K562 (cell line): ENCODE measurements around the gene LHFPL5. TPM values are rescaled to one million over a fixed set of nuclear protein-coding genes. Genes with fewer than 3 reads are reported as not detected.

ENCODE experiments used
- ATAC-seq: fragments of 200-7000 bp; cut with Tn5 transposase; 3 replicates; pipeline ENCODE4 v1.9.1; 2020; ENCODE audit warnings: moderate library complexity
- BruUV-seq: library from RNA; stranded (reverse); fragments of 400-500 nt; replicated peaks from 2 replicates; lab custom pipeline; 2021; lab: Mats Ljungman, UMichigan
- CTCF ChIA-PET: fragments of 300-600 bp; formaldehyde crosslinking; extraction: SDS; loops from one replicate; lab custom pipeline; 2021; ENCODE audit warnings: low intra/inter-chr PET ratio; lab: Yijun Ruan, JAX
- POLR2A ChIA-PET: fragments of 300-600, 350-650 bp; sonication (Branson Sonifier 250); formaldehyde crosslinking; extraction: SDS; loops from one replicate; lab custom pipeline; 2021; ENCODE audit warnings: antibody characterized with exemption, inconsistent platforms; lab: Yijun Ruan, JAX
- DNase-seq, 4 experiments: peaks; one replicate each; pipeline versions ENCODE4 v3.0.0 to v3.0.0-alpha.2; 2011 to 2018; ENCODE audit warnings: low spot score in 3 of 4, mixed read lengths in 3 of 4; ENCODE audit errors: extremely low read depth in 1 of 4
- FAIRE-seq: peaks from 2 replicates; lab custom pipeline; 2011; peaks lifted over from hg19 to GRCh38; lab: Jason Lieb, UNC
- H2AFZ ChIP-seq: 2 replicates; pipeline ENCODE4 v1.6.0; 2011; ENCODE audit warnings: low read depth, low read length, control low read depth, inconsistent platforms
- H3K27ac ChIP-seq: fragments of 200-600 bp; 3 replicates; pipeline ENCODE4 v1.8.0; 2011; ENCODE audit warnings: low read depth, mild to moderate bottlenecking, control low read depth, inconsistent platforms, low read length, moderate library complexity, mixed read lengths; ENCODE audit errors: extremely low read depth
- H3K27me3 ChIP-seq, 2 experiments: fragments of 300-600 bp in 1 of 2; 2 replicates in 1 of 2; 3 replicates in 1 of 2; pipeline versions ENCODE4 v1.6.0 to v1.8.0; 2011; ENCODE audit warnings: inconsistent platforms in 2 of 2, low read length in 2 of 2, mild to moderate bottlenecking in 1 of 2, mixed read lengths in 1 of 2, moderate library complexity in 1 of 2; ENCODE audit not compliant: control insufficient read depth in 2 of 2, insufficient read depth in 2 of 2
- H3K36me3 ChIP-seq: fragments of 300-600 bp; 3 replicates; pipeline ENCODE4 v1.8.0; 2011; ENCODE audit warnings: mild to moderate bottlenecking, low read length, inconsistent platforms; ENCODE audit not compliant: control insufficient read depth, insufficient read depth
- H3K4me1 ChIP-seq, 2 experiments: fragments of 200-600 bp in 1 of 2; replicated peaks in 1 of 2; 2 replicates in 1 of 2; 3 replicates in 1 of 2; pipeline versions ENCODE4 v1.5.1 to v1.8.0; 2011; ENCODE audit warnings: inconsistent platforms in 2 of 2, low read length in 2 of 2, mild to moderate bottlenecking in 1 of 2, mixed read lengths in 1 of 2, moderate library complexity in 1 of 2; ENCODE audit not compliant: control insufficient read depth in 2 of 2, insufficient read depth in 2 of 2
- H3K4me2 ChIP-seq: 2 replicates; pipeline ENCODE4 v1.6.1; 2011; ENCODE audit warnings: low read length, control low read depth, inconsistent platforms, mixed read lengths; ENCODE audit not compliant: insufficient read depth
- H3K4me3 ChIP-seq: fragments of 200-600 bp; sonication (generic), shearing (Covaris generic); 2 replicates; pipeline ENCODE4 v1.5.1; 2016; ENCODE audit warnings: control low read depth, inconsistent platforms
- H3K79me2 ChIP-seq: fragments of 200-600 bp; 3 replicates; pipeline ENCODE4 v1.8.0; 2011; ENCODE audit warnings: low read length, inconsistent platforms; ENCODE audit not compliant: control insufficient read depth, insufficient read depth
- H3K9ac ChIP-seq, 2 experiments: 2 replicates each; pipeline versions ENCODE4 v1.6.0 to v1.6.1; 2011; ENCODE audit warnings: low read depth in 2 of 2, low read length in 2 of 2, control low read depth in 1 of 2, inconsistent platforms in 1 of 2, mild to moderate bottlenecking in 1 of 2, mixed read lengths in 1 of 2; ENCODE audit not compliant: insufficient read depth in 1 of 2
- H3K9me1 ChIP-seq: one replicate; pipeline ENCODE4 v1.6.0; 2011; ENCODE audit warnings: inconsistent platforms, mild to moderate bottlenecking, low read length, moderate library complexity; ENCODE audit not compliant: control insufficient read depth, insufficient read depth
- H3K9me3 ChIP-seq: replicated peaks from 2 replicates; pipeline ENCODE4 v1.5.1; 2011; ENCODE audit warnings: low read depth, low read length, inconsistent platforms; ENCODE audit not compliant: control insufficient read depth, insufficient read depth
- H4K20me1 ChIP-seq: replicated peaks from 2 replicates; pipeline ENCODE4 v1.6.1; 2011; ENCODE audit warnings: low read length, inconsistent platforms, mixed read lengths; ENCODE audit not compliant: control insufficient read depth, insufficient read depth
- BCOR ChIP-seq: fragments of 450-650 bp; IDR thresholded peaks from 2 replicates; pipeline ENCODE4 v1.6.1; 2016
- CBX3 ChIP-seq, 2 experiments: IDR thresholded peaks; 1 replicate in 1 of 2; 2 replicates in 1 of 2; pipeline ENCODE4 v1.6.1; 2012; ENCODE audit warnings: inconsistent platforms in 2 of 2, low read length in 2 of 2, borderline replicate concordance in 1 of 2, control low read depth in 1 of 2
- DPF2 ChIP-seq: fragments of 450-650 bp; IDR thresholded peaks from 2 replicates; pipeline ENCODE4 v1.6.1; 2016
- KLF6 ChIP-seq: fragments of 250-450 bp; sonication (Bioruptor Pico); IDR thresholded peaks from 2 replicates; pipeline ENCODE4 v1.4.0; 2020; ENCODE audit warnings: mild to moderate bottlenecking, moderate library complexity, borderline replicate concordance
- MECOM ChIP-seq: fragments of 250-450 bp; sonication (Bioruptor Pico); IDR thresholded peaks from 2 replicates; pipeline ENCODE4 v1.8.0; 2022; ENCODE audit warnings: inconsistent platforms
- MIER1 ChIP-seq: fragments of 450-650 bp; IDR thresholded peaks from 2 replicates; pipeline ENCODE4 v1.6.1; 2016; ENCODE audit warnings: antibody characterized with exemption, mild to moderate bottlenecking, low read depth
- NFATC3 ChIP-seq: fragments of 450-650 bp; IDR thresholded peaks from 2 replicates; pipeline ENCODE4 v1.6.1; 2017; ENCODE audit warnings: mild to moderate bottlenecking
- PBX2 ChIP-seq, 2 experiments: IDR thresholded peaks in 1 of 2; conservative IDR thresholded peaks in 1 of 2; 2 replicates each; pipeline ENCODE4 v1.6.1; 2016; ENCODE audit warnings: low read depth in 2 of 2, mild to moderate bottlenecking in 1 of 2, missing compliant biosample characterization in 1 of 2, missing genetic modification characterization in 1 of 2, moderate library complexity in 1 of 2
- POLR2H ChIP-seq: IDR thresholded peaks from 2 replicates; pipeline ENCODE4 v1.6.1; 2016; ENCODE audit warnings: missing genetic modification characterization, low read depth, mild to moderate bottlenecking, control low read depth, missing compliant biosample characterization, moderate library complexity
- PTTG1 ChIP-seq: fragments of 450-650 bp; IDR thresholded peaks from 2 replicates; pipeline ENCODE4 v1.6.1; 2016; ENCODE audit warnings: low read depth, mild to moderate bottlenecking, missing genetic modification characterization, missing compliant biosample characterization
- RBM25 ChIP-seq: fragments of 200-400 bp; formaldehyde crosslinking; IDR thresholded peaks from 2 replicates; pipeline ENCODE4 v1.6.1; 2018; ENCODE audit warnings: low read length, low read depth, moderate library complexity; ENCODE audit not compliant: severe bottlenecking
- SMARCE1 ChIP-seq: fragments of 450-650 bp; IDR thresholded peaks from 2 replicates; pipeline ENCODE4 v1.7.1; 2016; ENCODE audit warnings: mild to moderate bottlenecking
- U2AF1 ChIP-seq: fragments of 200-400 bp; formaldehyde crosslinking; optimal IDR thresholded peaks from 2 replicates; pipeline ENCODE3; 2017; ENCODE audit warnings: mild to moderate bottlenecking, low read depth, low read length, moderate library complexity
- ZNF12 ChIP-seq: sonication (generic); formaldehyde crosslinking; IDR thresholded peaks from 2 replicates; pipeline ENCODE4 v1.4.0; 2020; ENCODE audit warnings: mild to moderate bottlenecking, missing genetic modification reagents
- ZNF184 ChIP-seq: sonication (generic); formaldehyde crosslinking; IDR thresholded peaks from 2 replicates; pipeline ENCODE4 v1.5.0; 2020; ENCODE audit warnings: missing genetic modification reagents
- ZNF232 ChIP-seq: sonication (generic); formaldehyde crosslinking; IDR thresholded peaks from 2 replicates; pipeline ENCODE4 v1.8.0; 2022; ENCODE audit warnings: mild to moderate bottlenecking, missing genetic modification reagents
- ZNF253 ChIP-seq: fragments of 250-450 bp; sonication (Bioruptor Pico); conservative IDR thresholded peaks from 2 replicates; pipeline ENCODE4 v1.6.1; 2021; ENCODE audit warnings: mild to moderate bottlenecking
- ZNF655 ChIP-seq: fragments of 250-450 bp; sonication (Bioruptor Pico); IDR thresholded peaks from 2 replicates; pipeline ENCODE4 v1.5.0; 2021
- ZZZ3 ChIP-seq: fragments of 450-650 bp; IDR thresholded peaks from 2 replicates; pipeline ENCODE4 v1.6.1; 2016; ENCODE audit warnings: antibody characterized with exemption, mild to moderate bottlenecking, moderate library complexity
- in situ Hi-C: fragments of 300-500 bp; cut with MboI; formaldehyde crosslinking; loops from 4 replicates; pipeline ENCODE4 v1.15.0; 2018; ENCODE audit warnings: inconsistent platforms, mixed read lengths
- intact Hi-C: fragments of 100-400 bp; cut with micrococcal nuclease; formaldehyde crosslinking; loops from 2 replicates; pipeline ENCODE4 v1.14.2; 2022
- polyA plus RNA-seq, 8 experiments: library from polyadenylated mRNA; depleted of rRNA in 4 of 8; stranded (reverse) in 5 of 8; unstranded in 3 of 8; fragments of >200 nt; fragmentation: Nextera tagmentation in 2 of 8; fragmentation: Illumina TruSeq in 1 of 8; extraction: Ambion mirVana in 2 of 8; extraction: Trizol in 1 of 8; gene quantifications; 2 replicates each; pipeline versions ENCODE4 v1.2.1 to v1.2.3, GENCODE V29; 2011 to 2014; ENCODE audit warnings: inconsistent platforms in 1 of 8, missing spikeins in 1 of 8
- total RNA-seq, 7 experiments: library from RNA; depleted of rRNA in 6 of 7; stranded (reverse); fragments of >200 nt in 6 of 7; fragmentation: Illumina TruSeq in 2 of 7; extraction: Trizol in 2 of 7; gene quantifications; 2 replicates each; pipeline versions ENCODE4 v1.2.1 to v1.2.3, GENCODE V29; 2011 to 2021; ENCODE audit warnings: low replicate concordance in 1 of 7

Gene LHFPL5
- total and polyA plus RNA-seq, 9 of the 15 experiments (the other 6 are each of a cell fraction or from before 2014, with no cell fraction given): not detected

- 0 out of 2 replicates have a peak, but pooled peaks cover 1% of the 10 kb centered on the region for H3K9me3 ChIP-seq
- TF ChIP-seq DPF2 (no peak), U2AF1 (no peak), POLR2H (no peak), SMARCE1 (no peak), NFATC3 (no peak), MIER1 (no peak), ZNF253 (CRISPR knock-in tag) (no peak), ZNF12 (CRISPR knock-in tag) (no peak), RBM25 (peak; percentile 83), ZNF232 (CRISPR knock-in tag) (no peak), MECOM (no peak), ZNF655 (no peak), KLF6 (CRISPR knock-in tag) (no peak), ZZZ3 (no peak), CBX3 (IDR thresholded peaks at IDR 0.05; ENCODE audit: borderline replicate concordance in 1 of 2, low read length in 2 of 2) (peak in 1 of 2 experiments; percentile 59; a peak in 2 of 3 replicates), PTTG1 (tag) (no peak), BCOR (peak; percentile 70; the same call in 1 of the 2 replicates), PBX2 (CRISPR knock-in tag; IDR thresholded peaks at IDR 0.05; ENCODE audit: low read depth) (no peak), PBX2 (tag; conservative IDR thresholded peaks at IDR 0.05; ENCODE audit: low read depth) (no peak), ZNF184 (CRISPR knock-in tag) (peak; percentile 95)
- TF ChIP-seq, all 486 proteins: peak for 4
- Histone ChIP-seq H3K4me2 (no peak overlapping the region), H3K4me1 (peaks cover 0 to 4% of the 10 kb centered on the region in 2 experiments; a peak in 1 of 5 replicates), H3K9ac (no peak overlapping the region), H3K79me2 (no peaks in the 10 kb centered on the region), H3K27me3 (peaks cover 25 to 51% of the 10 kb centered on the region in 2 experiments), H4K20me1 (no peaks in the 10 kb centered on the region), H3K27ac (no peak overlapping the region), H3K4me3 (no peak overlapping the region), H3K36me3 (no peaks in the 10 kb centered on the region), H3K9me1 (no peaks in the 10 kb centered on the region), H2AFZ (no peak overlapping the region)
- CTCF ChIA-PET: no interaction called here
- DNase-seq (no peak), FAIRE-seq (no peak), ATAC-seq (no peak)
- intact Hi-C loops (no loop called here), in situ Hi-C loops (no loop called here)
- BruUV-seq: no TSS peak
- POLR2A ChIA-PET: no interaction called here
Measured at GRCh38 chr6:35817515-35817914, 12.4 kb downstream of the LHFPL5 start.
